ENCODE data around the gene CD200R1. TPM values are rescaled to one million over a fixed set of nuclear protein-coding genes. Genes with fewer than 3 reads are reported as not detected.

CD200R1 gene
- total and polyA plus RNA-seq, 2 of the 4 experiments (the other 2 are of a cell fraction): under 0.01 to 0.05 TPM

DNA sequence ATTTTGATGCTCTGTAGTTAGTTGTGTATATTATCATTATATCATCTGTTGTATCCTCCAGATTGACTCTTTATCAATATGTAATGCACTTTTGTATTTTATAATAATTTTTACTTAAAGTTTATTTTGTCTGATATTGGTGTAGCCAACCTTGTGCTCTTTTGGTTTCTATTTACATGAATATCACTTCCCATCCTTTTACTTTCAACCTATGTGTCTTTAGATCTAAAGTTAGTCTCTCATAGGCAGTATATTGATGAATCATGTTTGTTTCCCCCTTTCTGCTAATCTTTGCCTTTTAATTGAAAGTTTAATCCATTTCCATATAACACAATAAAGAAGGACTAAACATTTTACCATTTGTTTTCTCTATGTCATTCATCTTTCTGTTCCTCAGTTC, 100.2 kb downstream of the CD200R1 start:
- no peak overlapping the region for H3K27ac ChIP-seq (ENCODE audit: insufficient read depth, low read length)
- DNase-seq: no peak
- H3K4me2 ChIP-seq (ENCODE audit: low read depth, low read length): no peak overlapping the region
- no peak overlapping the region for H3K4me3 ChIP-seq (ENCODE audit: insufficient read depth, low read depth, low read length)
- H4K20me1 ChIP-seq (ENCODE audit: insufficient read depth, low read length): no peaks in the 10 kb centered on the region
- in situ Hi-C loops (cut with MboI; ENCODE audit: low sequenced_read_pairs): no loop called here
- H4K5ac ChIP-seq (ENCODE audit: low read depth, low read length): no peak overlapping the region
- no peak overlapping the region for H2BK5ac ChIP-seq (ENCODE audit: low read depth, low read length, poor library complexity, severe bottlenecking)
- ATAC-seq (ENCODE audit: low read depth): no peak
- H3K4me1 ChIP-seq (ENCODE audit: control insufficient read depth, insufficient read depth, low read length): no peaks in the 10 kb centered on the region
- no peak overlapping the region for H2BK120ac ChIP-seq (ENCODE audit: low read depth, low read length)
- CTCF ChIA-PET: no interaction called here
- no peaks in the 10 kb centered on the region; the same call in 1 of the 2 replicates for H3K27me3 ChIP-seq (ENCODE audit: control insufficient read depth, insufficient read depth, low read length)
- no peak overlapping the region for H2BK20ac ChIP-seq (ENCODE audit: low read depth, low read length)
- no peak overlapping the region for H4K91ac ChIP-seq (ENCODE audit: insufficient read depth, low read depth, low read length)
- H3K23ac ChIP-seq (ENCODE audit: low read depth, low read length): no peak overlapping the region
- POLR2A ChIA-PET (ENCODE audit: unreplicated experiment): no interaction called here
- H2AK9ac ChIP-seq (replicated peaks; ENCODE audit: low read depth, low read length, poor library complexity): no peak overlapping the region
- no peaks in the 10 kb centered on the region for H3K79me1 ChIP-seq (ENCODE audit: low read depth in 1 of 2, low read length in 2 of 2)
- H3K56ac ChIP-seq (ENCODE audit: extremely low read depth, insufficient read depth, low read length): no peak overlapping the region
- H2AK5ac ChIP-seq (ENCODE audit: low read depth, low read length): no peak overlapping the region
- no peak overlapping the region for H2BK15ac ChIP-seq (ENCODE audit: low read depth, low read length)
- no peak overlapping the region for H3K4ac ChIP-seq (ENCODE audit: low read depth, low read length)
- H3K9ac ChIP-seq (ENCODE audit: low read depth, low read length): no peak overlapping the region
- H3K14ac ChIP-seq (replicated peaks; ENCODE audit: low read depth, low read length): no peak overlapping the region
- intact Hi-C loops (cut with micrococcal nuclease): no loop called here
- no peak overlapping the region for H2AFZ ChIP-seq (replicated peaks; ENCODE audit: low read length, poor library complexity)
- H3K9me1 ChIP-seq (ENCODE audit: insufficient read depth, low read length): no peaks in the 10 kb centered on the region
- no peak overlapping the region for H3K18ac ChIP-seq (ENCODE audit: low read depth, low read length)
- dilution Hi-C loops (cut with HindIII; ENCODE audit: low sequenced_read_pairs, unreplicated experiment): no loop called here
- peaks cover 5% of the 10 kb centered on the region for H3K9me3 ChIP-seq (ENCODE audit: control insufficient read depth, insufficient read depth, low read length)
- no peaks in the 10 kb centered on the region for H3K36me3 ChIP-seq (ENCODE audit: control insufficient read depth, insufficient read depth, low read length)
- no peak overlapping the region for H4K8ac ChIP-seq (ENCODE audit: low read depth in 2 of 2, low read length in 2 of 2)
- no TSS peak for BruUV-seq (replicated peaks)
- no peak for TF ChIP-seq RCOR1 (IDR thresholded peaks at IDR 0.05; ENCODE audit: insufficient replicate concordance, low read length)
- no peak for TF ChIP-seq CEBPB (IDR thresholded peaks at IDR 0.05; ENCODE audit: low read depth, low read length)
- TF ChIP-seq, protein P1, sequence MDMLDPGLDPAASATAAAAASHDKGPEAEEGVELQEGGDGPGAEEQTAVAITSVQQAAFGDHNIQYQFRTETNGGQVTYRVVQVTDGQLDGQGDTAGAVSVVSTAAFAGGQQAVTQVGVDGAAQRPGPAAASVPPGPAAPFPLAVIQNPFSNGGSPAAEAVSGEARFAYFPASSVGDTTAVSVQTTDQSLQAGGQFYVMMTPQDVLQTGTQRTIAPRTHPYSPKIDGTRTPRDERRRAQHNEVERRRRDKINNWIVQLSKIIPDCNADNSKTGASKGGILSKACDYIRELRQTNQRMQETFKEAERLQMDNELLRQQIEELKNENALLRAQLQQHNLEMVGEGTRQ (IDR thresholded peaks at IDR 0.05; ENCODE audit: low read depth, low read length): no peak
- TF ChIP-seq POLR2A (IDR thresholded peaks at IDR 0.05; ENCODE audit: low read depth, low read length): no peak
- no peak for TF ChIP-seq MAFK (IDR thresholded peaks at IDR 0.05; ENCODE audit: low read depth, low read length)
- no peak for TF ChIP-seq MXI1 (IDR thresholded peaks at IDR 0.05; ENCODE audit: borderline replicate concordance, low read depth, low read length)
- no peak for TF ChIP-seq SMC3 (IDR thresholded peaks at IDR 0.05; ENCODE audit: low read depth, low read length)
- TF ChIP-seq BHLHE40 (IDR thresholded peaks at IDR 0.05; ENCODE audit: low read depth, low read length): no peak
- TF ChIP-seq MAZ (IDR thresholded peaks at IDR 0.05; ENCODE audit: borderline replicate concordance, low read depth, low read length): no peak
- TF ChIP-seq, protein P2, sequence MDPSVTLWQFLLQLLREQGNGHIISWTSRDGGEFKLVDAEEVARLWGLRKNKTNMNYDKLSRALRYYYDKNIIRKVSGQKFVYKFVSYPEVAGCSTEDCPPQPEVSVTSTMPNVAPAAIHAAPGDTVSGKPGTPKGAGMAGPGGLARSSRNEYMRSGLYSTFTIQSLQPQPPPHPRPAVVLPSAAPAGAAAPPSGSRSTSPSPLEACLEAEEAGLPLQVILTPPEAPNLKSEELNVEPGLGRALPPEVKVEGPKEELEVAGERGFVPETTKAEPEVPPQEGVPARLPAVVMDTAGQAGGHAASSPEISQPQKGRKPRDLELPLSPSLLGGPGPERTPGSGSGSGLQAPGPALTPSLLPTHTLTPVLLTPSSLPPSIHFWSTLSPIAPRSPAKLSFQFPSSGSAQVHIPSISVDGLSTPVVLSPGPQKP (IDR thresholded peaks at IDR 0.05; ENCODE audit: borderline replicate concordance, low read depth, low read length): no peak
- TF ChIP-seq, protein P3, sequence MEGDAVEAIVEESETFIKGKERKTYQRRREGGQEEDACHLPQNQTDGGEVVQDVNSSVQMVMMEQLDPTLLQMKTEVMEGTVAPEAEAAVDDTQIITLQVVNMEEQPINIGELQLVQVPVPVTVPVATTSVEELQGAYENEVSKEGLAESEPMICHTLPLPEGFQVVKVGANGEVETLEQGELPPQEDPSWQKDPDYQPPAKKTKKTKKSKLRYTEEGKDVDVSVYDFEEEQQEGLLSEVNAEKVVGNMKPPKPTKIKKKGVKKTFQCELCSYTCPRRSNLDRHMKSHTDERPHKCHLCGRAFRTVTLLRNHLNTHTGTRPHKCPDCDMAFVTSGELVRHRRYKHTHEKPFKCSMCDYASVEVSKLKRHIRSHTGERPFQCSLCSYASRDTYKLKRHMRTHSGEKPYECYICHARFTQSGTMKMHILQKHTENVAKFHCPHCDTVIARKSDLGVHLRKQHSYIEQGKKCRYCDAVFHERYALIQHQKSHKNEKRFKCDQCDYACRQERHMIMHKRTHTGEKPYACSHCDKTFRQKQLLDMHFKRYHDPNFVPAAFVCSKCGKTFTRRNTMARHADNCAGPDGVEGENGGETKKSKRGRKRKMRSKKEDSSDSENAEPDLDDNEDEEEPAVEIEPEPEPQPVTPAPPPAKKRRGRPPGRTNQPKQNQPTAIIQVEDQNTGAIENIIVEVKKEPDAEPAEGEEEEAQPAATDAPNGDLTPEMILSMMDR (conservative IDR thresholded peaks at IDR 0.05; ENCODE audit: low read depth, low read length): no peak
- TF ChIP-seq CHD1 (IDR thresholded peaks at IDR 0.05; ENCODE audit: low read depth, low read length): no peak
- no peak for TF ChIP-seq RAD21 (IDR thresholded peaks at IDR 0.05; ENCODE audit: low read length)
- no peak for TF ChIP-seq FOS (IDR thresholded peaks at IDR 0.05; ENCODE audit: low read depth, low read length)
- no peak for TF ChIP-seq NFE2L2 (IDR thresholded peaks at IDR 0.05; ENCODE audit: low read depth, low read length)
- TF ChIP-seq RFX5 (IDR thresholded peaks at IDR 0.05; ENCODE audit: low read depth, low read length): no peak
